Adrenal gland (tissue), 5 donors: Measurements from ENCODE around the gene VPS37C.

ENCODE experiments used
- POLR2A ChIP-seq, 2 donors: fragments of 450-650 bp; IDR thresholded peaks; one replicate each; pipeline ENCODE4 v1.6.1; 2017; ENCODE audit warnings: antibody characterized with exemption in 2 of 2, mild to moderate bottlenecking in 2 of 2, moderate library complexity in 1 of 2
- TF ChIP-seq, protein P1 (sequence below), 6 experiments: fragments of 450-650 bp in 4 of 6; fragments of 200-600 bp in 2 of 6; sonication (generic) in 1 of 6; IDR thresholded peaks; 1 replicate in 5 of 6; 2 replicates in 1 of 6; pipeline versions ENCODE4 v1.5.1 to v1.8.0; 2016 to 2021; ENCODE audit warnings: antibody characterized with exemption in 6 of 6, mild to moderate bottlenecking in 2 of 6, moderate library complexity in 1 of 6
- donor health status: DM: no; HTN: no; CAD: no.

- TF ChIP-seq, protein P1, sequence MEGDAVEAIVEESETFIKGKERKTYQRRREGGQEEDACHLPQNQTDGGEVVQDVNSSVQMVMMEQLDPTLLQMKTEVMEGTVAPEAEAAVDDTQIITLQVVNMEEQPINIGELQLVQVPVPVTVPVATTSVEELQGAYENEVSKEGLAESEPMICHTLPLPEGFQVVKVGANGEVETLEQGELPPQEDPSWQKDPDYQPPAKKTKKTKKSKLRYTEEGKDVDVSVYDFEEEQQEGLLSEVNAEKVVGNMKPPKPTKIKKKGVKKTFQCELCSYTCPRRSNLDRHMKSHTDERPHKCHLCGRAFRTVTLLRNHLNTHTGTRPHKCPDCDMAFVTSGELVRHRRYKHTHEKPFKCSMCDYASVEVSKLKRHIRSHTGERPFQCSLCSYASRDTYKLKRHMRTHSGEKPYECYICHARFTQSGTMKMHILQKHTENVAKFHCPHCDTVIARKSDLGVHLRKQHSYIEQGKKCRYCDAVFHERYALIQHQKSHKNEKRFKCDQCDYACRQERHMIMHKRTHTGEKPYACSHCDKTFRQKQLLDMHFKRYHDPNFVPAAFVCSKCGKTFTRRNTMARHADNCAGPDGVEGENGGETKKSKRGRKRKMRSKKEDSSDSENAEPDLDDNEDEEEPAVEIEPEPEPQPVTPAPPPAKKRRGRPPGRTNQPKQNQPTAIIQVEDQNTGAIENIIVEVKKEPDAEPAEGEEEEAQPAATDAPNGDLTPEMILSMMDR (IDR thresholded peaks at IDR 0.05), result no peak
- no peak for TF ChIP-seq POLR2A (IDR thresholded peaks at IDR 0.05)
Measured at GRCh38 chr11:61201476-61201875, 40.2 kb upstream of the VPS37C start.
